Measurements from ENCODE around the gene JAGN1.

- TF ChIP-seq EZH2 (IDR thresholded peaks at IDR 0.05; ENCODE audit: borderline replicate concordance, low read length) (no peak), CTCF (conservative IDR thresholded peaks at IDR 0.05 in 1 of 2, IDR thresholded peaks at IDR 0.05 in 1 of 2; ENCODE audit: extremely low read depth in 1 of 2, insufficient read depth in 1 of 2, low read depth in 1 of 2, low read length in 2 of 2) (no peak)
Measured at GRCh38 chr3:9864200-9864927, 26.0 kb upstream of the JAGN1 start.

All from mammary epithelial cell (primary cell).